ENCODE measurements around the gene WTIP. TPM values are rescaled to one million over a fixed set of nuclear protein-coding genes. Genes with fewer than 3 reads are reported as not detected.

The WTIP gene
- total and polyA plus RNA-seq, 2 of the 13 experiments (the other 11 are each of a cell fraction or from before 2014, with no cell fraction given): 15.0 to 18.1 TPM

DNA sequence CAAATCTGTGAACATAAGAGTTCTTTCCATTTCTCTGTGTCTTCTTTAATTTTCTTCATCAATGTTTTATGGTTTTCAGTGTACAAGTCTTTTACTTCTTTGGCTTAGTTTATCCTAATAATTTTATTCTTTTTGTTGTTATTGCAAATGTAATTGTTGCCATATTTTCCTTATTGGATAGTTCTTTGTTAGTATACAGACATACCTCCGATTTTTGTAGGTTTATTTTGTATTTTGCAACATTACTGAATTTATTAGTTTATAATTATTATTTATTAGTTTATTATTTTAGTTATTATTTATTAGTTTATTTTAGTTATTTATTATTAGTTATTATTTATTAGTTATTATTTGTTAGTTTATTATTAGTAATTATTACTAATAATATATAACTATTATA, 43.4 kb downstream of the WTIP start (continued):
- TF ChIP-seq, protein P1, sequence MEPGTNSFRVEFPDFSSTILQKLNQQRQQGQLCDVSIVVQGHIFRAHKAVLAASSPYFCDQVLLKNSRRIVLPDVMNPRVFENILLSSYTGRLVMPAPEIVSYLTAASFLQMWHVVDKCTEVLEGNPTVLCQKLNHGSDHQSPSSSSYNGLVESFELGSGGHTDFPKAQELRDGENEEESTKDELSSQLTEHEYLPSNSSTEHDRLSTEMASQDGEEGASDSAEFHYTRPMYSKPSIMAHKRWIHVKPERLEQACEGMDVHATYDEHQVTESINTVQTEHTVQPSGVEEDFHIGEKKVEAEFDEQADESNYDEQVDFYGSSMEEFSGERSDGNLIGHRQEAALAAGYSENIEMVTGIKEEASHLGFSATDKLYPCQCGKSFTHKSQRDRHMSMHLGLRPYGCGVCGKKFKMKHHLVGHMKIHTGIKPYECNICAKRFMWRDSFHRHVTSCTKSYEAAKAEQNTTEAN (CRISPR knock-in tag; conservative IDR thresholded peaks at IDR 0.05): no peak
- TF ChIP-seq KDM5B (CRISPR knock-in tag; IDR thresholded peaks at IDR 0.05; ENCODE audit: borderline replicate concordance): no peak
- no peak for TF ChIP-seq STAG1 (CRISPR knock-in tag; IDR thresholded peaks at IDR 0.05)
- no peak for TF ChIP-seq ZNF407 (CRISPR knock-in tag; IDR thresholded peaks at IDR 0.05; ENCODE audit: not compliant biosample characterization)
- no peak for TF ChIP-seq SP2 (CRISPR knock-in tag; IDR thresholded peaks at IDR 0.05)
- no peak for TF ChIP-seq ZMYM3 (CRISPR knock-in tag; IDR thresholded peaks at IDR 0.05)
- no peak for TF ChIP-seq ZNF468 (CRISPR knock-in tag; IDR thresholded peaks at IDR 0.05)
- no peak for TF ChIP-seq ZNF577 (CRISPR knock-in tag; IDR thresholded peaks at IDR 0.05; ENCODE audit: borderline replicate concordance, low read depth)
- TF ChIP-seq ZNF280D (CRISPR knock-in tag; IDR thresholded peaks at IDR 0.05): no peak
- no peak for TF ChIP-seq MIER2 (CRISPR knock-in tag; IDR thresholded peaks at IDR 0.05)
